Mononuclear cell (primary cell): Measurements from ENCODE around the gene ZBTB8OS. TPM values are rescaled to one million over a fixed set of nuclear protein-coding genes. Genes with fewer than 3 reads are reported as not detected.
"Not testable (repeated sequence)": the region's sequence is repeated elsewhere in the genome, so short reads cannot be mapped to it uniquely, and the experiment has no call there.

Source experiments
- H3K27me3 ChIP-seq: 2 replicates; pipeline ENCODE4 v1.6.0; 2011; ENCODE audit warnings: low read length, control low read depth; ENCODE audit not compliant: insufficient read depth
- H3K4me1 ChIP-seq: 2 replicates; pipeline ENCODE4 v1.5.1; 2011; ENCODE audit warnings: mild to moderate bottlenecking, low read length, control low read depth; ENCODE audit not compliant: insufficient read depth
- H3K4me3 ChIP-seq: 2 replicates; pipeline ENCODE4 v1.5.1; 2011; ENCODE audit warnings: mild to moderate bottlenecking, low read length, moderate library complexity
- H3K9me3 ChIP-seq: 2 replicates; pipeline ENCODE4 v1.5.1; 2011; ENCODE audit warnings: low read depth, mild to moderate bottlenecking, control low read depth, low read length
- total RNA-seq: library from RNA; depleted of rRNA; stranded (reverse); fragments of >200 nt; gene quantifications from one replicate; pipeline ENCODE4 v1.2.3, GENCODE V29; 2012

The ZBTB8OS gene
- total RNA-seq, 1 donor: 34.5 TPM

DNA sequence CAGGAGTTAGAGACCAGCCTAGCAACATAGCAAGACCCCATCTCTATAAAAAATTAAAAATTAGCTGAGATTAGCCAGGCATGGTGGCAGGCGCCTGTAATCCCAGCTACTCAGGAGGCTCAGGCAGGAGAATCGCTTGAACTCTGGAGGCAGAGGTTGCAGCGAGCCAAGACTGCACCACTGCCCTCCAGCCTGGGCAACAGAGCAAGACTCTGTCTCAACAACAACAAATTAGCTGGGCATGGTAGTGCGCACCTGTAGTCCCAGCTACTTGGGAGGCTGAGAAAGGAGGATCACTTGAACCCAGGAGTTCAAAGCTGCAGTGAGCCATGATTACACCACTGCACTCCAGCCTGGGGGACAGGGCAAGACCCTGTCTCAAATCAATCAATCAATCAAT lies 20.2 kb downstream of the ZBTB8OS start:
- H3K27me3 ChIP-seq, H3K4me3 ChIP-seq, H3K4me1 ChIP-seq, H3K9me3 ChIP-seq: not testable (repeated sequence)

DNA sequence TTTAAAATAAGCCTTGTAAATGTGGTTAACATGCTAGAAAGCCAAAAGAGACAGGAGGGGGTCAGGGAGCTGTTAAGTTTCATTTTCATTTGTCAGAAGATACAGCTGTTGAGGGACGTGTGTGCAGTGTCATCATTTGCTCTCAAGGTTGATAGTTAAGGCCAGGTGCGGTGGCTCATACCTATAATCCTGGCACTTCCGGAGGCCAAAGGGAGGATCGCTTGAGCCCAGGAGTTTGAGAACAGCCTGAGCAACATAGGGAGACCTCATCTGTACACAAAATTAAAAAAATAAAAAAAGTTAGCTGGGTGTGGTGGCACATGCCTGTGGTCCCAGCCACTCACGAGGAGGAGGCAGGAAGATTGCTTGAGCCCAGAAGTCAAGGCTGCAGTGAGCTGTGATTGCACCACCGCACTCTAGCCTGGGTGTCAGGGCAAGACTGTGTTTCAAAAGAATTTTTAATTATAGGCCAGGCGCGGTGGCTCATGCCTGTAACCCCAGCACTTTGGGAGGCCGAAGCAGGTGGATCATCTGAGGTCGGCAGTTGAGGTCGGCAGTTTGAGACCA lies 22.7 kb downstream of the ZBTB8OS start:
- Histone ChIP-seq H3K4me1 (peaks cover 13% of the 10 kb centered on the region), H3K27me3 (no peaks in the 10 kb centered on the region), H3K9me3 (no peaks in the 10 kb centered on the region), H3K4me3 (no peak overlapping the region)

DNA sequence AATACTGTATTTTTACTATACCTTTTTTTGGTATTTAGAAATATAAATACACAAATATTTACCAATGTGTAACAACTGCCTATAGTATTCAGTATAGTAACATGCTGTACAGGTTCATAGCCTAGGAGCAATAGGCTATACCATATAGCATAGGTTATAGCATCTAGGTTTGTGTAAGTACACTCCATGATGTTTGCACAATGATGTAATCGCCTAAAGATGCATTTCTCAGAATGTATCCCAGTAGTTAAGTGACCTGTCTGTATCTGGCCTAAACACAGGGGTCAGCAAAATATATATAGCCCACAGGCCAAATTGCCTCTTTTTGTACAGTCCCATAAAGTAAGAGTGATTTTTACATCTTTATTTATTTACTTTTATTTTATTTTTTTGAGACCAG lies 24.2 kb downstream of the ZBTB8OS start:
- Histone ChIP-seq H3K27me3 (no peaks in the 10 kb centered on the region), H3K9me3 (no peaks in the 10 kb centered on the region), H3K4me1 (peaks cover 13% of the 10 kb centered on the region), H3K4me3 (no peak overlapping the region)

DNA sequence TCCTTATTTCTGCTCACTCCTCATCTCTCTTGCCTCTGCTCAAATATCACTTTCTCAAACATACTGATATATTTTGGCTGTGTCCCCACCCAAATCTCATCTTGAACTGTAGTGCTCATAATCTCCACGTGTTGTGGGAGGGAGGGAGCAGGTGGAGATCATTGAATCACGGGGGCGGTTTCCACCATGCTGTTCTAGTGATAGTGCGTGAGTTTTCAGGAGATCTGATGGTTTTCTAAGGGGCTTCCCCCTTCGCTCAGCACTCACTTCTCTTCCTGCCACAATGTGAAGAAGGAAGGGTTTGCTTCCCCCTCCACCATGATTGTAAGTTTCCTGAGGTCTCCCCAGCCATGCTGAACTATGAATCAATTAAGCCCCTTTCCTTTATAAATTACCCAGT lies 26.6 kb downstream of the ZBTB8OS start:
- H3K9me3 ChIP-seq: no peaks in the 10 kb centered on the region
- no peak overlapping the region for H3K4me3 ChIP-seq
- no peaks in the 10 kb centered on the region for H3K27me3 ChIP-seq
- H3K4me1 ChIP-seq: peaks cover 13% of the 10 kb centered on the region

DNA sequence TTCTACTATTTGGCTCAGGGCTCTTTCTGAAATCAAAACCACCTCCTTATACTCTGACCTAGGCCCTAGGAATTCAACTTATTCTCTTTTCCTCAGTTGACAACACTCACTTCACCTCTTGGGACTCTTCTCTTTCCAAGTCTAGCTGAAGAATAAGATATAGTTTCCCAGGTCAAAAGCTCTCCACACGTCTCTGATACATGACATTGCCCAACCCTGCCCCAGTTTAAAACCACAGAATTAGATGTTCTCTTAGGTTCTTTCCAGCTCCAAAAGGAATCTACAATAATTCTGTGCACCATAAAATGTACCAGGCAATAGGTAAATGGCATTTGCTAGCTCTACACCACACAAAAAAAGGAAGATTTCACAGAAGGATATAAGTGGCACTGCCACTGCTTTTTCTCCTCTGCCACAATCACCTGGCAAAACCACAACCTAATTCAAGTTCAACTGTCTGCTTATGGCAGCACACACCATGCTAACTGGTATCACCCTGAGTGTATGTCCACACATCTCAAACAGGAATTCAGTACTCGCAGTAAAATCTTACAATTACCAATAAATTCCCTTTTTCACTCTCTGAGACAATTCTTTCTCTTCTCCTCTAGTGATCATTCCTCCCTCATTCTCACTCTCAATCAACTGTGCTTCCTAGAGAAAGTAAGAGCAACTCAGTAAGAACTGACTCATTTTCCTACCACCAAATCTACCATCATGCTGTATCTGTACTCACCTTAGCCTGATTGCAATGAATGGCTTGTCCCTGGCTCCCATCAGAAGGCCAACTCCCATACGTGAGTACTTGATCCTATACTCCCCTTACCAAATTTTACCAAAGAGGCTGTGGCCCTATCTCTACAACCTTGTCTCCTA lies 27.3 kb downstream of the ZBTB8OS start:
- H3K9me3 ChIP-seq: no peaks in the 10 kb centered on the region
- peaks cover 13% of the 10 kb centered on the region for H3K4me1 ChIP-seq
- H3K4me3 ChIP-seq: no peak overlapping the region
- no peaks in the 10 kb centered on the region for H3K27me3 ChIP-seq

DNA sequence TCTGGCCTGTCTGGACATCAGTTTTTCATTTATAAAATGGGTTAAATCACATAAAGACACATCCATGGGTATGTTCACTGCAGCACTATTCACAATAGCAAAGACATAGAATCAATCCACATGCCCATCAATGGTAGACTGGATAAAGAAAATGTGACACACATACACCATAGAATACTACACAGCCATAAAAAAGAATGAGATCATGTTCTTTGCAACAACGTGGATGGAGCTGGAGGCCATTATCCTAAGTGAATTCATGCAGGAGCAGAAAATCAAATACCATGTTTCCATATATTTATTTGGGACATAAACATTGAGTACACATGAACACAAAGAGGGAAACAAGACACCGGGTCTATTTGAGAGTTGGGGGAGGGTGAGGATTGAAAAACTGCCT lies 28.1 kb downstream of the ZBTB8OS start:
- Histone ChIP-seq H3K4me3 (no peak overlapping the region), H3K9me3 (no peaks in the 10 kb centered on the region), H3K4me1 (peaks cover 8% of the 10 kb centered on the region), H3K27me3 (no peaks in the 10 kb centered on the region)

DNA sequence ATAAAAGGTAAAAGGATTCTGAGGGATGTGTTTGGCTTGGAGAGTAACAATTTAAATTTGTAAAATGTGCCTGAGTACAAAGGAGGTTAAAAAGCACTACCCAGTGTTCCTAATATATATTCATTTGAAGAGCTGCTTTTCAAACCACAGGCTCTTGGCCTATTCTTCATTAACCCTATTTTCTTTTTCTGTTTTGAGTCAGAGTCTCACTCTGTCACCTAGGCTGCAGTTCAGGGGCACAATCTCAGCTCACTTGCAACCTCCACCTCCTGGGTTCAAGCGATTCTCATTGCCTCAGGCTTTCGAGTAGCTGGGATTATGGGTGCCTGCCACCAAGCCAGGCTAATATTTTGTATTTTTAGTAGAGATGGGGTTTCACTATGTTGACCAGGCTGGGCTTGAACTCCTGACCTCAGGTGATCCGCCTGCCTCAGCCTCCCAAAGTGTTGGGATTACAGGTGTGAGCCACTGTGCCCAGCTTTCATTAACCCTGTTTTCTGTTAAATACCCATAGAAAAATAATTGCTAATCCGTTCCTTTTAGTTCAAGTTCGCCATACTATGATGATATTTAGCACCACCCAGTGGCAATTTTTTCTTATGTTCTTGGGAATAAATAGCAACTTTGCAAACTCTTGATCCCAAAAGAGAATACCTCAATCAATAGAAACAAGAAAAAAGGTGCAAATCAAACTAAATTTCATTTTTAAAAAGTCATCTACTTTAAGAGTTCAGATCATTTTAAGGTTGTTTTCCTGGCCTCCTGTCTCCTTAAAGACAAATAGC lies 30.5 kb downstream of the ZBTB8OS start:
- H3K27me3 ChIP-seq: no peaks in the 10 kb centered on the region
- no peak overlapping the region for H3K4me3 ChIP-seq
- peaks cover 8% of the 10 kb centered on the region for H3K4me1 ChIP-seq
- no peaks in the 10 kb centered on the region for H3K9me3 ChIP-seq

DNA sequence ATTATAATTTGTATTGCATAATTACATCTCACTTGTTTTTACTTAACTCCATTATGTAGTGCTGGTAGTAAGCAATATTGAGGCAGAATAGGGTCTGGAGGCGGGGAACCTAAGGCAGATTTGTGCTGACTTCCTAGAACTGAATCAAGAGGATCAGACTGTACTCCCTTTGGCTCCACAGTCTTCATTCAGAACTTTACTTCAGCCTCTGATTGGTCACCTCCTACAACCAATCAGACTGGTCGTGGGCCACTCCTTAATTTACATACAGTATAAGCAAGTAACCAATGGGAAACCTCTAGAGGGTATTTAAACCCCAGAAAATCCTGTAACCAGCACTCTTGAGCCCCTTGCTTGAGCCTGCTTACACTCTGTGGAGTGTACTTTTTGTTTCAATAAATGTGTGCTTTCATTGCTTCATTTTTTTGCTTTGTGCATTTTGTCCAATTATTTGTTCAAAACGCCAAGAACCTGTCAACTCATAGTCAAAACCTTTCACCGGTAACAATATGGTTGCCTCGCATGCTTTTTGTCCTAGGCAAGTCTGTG lies 31.6 kb downstream of the ZBTB8OS start:
- Histone ChIP-seq H3K4me1 (peaks cover 6% of the 10 kb centered on the region), H3K27me3 (no peaks in the 10 kb centered on the region), H3K4me3 (no peak overlapping the region), H3K9me3 (no peaks in the 10 kb centered on the region)

DNA sequence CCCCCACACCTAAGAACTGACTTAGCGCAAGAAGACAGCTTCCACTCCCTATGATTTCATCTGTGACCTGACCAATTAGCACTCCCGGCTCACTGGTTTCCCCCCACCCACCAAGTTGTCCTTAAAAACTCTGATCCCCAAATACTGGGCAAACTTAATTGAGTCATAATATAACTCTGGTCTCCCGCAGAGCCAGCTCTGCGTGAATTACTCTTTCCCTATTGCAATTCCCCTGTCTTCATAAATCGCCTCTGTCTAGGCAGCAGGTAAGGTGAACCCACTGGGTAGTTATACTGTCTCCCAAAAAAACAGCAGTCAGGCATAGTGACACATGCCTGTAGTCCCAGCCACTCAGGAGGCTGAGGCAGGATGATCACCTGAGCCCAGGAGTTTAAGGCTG lies 36.9 kb downstream of the ZBTB8OS start:
- Histone ChIP-seq H3K4me3 (no peak overlapping the region), H3K27me3 (no peaks in the 10 kb centered on the region), H3K4me1 (peaks cover 14% of the 10 kb centered on the region), H3K9me3 (no peaks in the 10 kb centered on the region)

DNA sequence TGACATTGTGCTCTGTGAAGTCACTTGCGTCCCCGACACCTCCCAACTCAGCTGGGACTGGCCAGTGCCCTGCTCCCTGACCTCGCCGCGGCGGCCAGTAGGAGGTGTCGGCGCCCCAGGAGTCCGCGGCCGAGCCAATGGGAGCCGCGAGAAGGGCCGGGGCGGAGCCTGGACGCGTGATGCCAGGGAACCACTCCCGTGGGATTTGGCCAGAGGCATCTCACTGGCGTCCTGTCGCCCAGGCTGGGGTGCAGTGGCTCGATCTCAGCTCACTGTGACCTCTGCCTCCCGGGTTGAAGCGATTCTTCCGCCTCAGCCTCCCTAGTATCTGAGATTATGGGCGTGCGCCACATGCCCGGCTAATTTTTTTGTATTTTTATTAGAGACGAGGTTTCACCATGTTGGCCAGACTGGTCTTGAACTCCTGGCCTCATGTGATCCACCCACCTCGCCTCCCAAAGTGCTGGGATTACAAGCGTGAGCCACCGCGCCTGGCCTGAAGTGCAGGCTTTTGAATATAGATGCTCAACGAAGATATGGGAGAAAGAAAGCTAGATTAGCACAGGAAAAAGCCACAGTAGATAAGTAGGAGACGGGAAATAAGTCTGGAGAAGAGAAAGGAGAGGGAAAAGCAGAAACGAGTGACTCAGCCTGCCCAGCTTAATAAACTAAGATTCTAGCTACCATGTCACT lies 38.0 kb downstream of the ZBTB8OS start:
- H3K27me3 ChIP-seq: no peaks in the 10 kb centered on the region
- H3K4me1 ChIP-seq: peaks cover 14% of the 10 kb centered on the region
- H3K4me3 ChIP-seq: peak overlapping the region; percentile 32
- no peaks in the 10 kb centered on the region for H3K9me3 ChIP-seq

DNA sequence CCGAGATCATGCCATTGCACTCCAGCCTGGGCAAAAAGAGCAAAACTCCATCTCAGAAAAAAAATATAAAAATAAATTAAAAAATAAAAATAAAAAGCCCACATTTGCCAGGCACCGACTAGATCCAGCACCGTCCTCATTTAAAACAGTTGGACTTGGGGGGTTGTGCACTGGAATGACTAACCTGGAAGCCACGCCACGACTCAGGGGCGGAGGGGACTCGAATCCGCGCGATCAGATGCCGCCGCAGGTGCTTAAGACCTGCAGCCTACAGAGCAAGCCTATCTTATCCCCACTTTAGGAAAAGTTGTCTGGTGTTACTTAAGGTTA lies 38.5 kb downstream of the ZBTB8OS start:
- Histone ChIP-seq H3K4me3 (peak overlapping the region; percentile 32), H3K4me1 (peaks cover 14% of the 10 kb centered on the region), H3K27me3 (no peaks in the 10 kb centered on the region), H3K9me3 (no peaks in the 10 kb centered on the region)

DNA sequence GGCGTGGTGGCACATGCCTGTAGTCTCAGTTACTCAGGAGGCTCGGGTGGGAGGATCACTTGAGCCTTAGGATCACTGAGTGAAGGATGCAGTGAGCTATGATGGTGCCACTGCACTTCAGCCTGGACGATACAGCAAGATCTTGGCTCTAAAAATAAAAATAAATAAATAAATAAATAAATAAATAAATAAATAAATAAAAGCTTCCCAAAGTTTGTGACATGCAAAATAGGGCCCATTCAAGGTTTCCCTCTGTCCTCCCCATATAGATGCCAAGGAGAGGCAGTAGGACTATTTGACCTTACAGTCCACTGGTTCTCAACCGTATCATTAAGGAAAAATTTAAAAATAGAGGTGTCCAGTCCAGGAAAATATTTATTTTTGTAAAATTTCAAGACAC lies 41.2 kb downstream of the ZBTB8OS start:
- Histone ChIP-seq H3K4me3 (no peak overlapping the region), H3K4me1 (peaks cover 14% of the 10 kb centered on the region), H3K9me3 (no peaks in the 10 kb centered on the region)

DNA sequence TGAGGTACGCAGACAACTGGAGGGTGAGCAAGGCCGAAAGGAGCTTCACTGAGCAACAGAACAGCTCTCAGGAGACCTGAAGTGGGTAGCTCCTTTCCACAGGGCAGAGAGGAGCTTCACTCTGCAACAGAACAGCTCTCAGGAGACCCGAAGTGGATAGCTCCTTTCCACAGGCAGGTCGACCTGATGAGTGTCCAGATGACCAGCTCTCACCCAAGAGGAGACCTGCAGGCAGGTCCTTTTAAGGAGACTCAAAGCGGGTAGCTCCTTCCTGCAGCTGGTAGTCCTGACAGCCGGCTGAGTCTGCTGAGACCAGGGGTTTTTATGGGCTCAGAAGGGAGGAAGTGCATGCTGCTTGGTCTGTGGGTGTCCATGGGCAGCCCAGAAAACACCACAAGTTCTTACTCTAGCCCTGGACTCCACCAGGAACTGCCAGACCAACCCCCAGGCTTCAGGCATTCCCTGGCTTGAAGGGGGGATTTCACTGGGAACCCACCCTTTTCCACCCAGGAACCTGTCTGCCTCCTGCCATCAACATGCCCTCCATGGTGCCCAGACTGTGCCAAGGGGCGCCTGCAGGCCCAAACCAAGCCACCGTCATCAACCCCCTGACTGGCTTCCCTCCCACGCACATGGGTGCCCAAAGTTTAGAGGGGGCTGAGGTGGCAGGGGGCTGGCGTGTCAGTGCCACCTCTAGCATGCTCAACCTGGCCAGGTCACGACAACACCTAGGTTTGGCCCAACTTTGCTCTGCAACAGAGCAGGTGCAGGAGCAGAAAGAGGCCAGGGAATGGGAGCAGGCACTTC lies 43.6 kb downstream of the ZBTB8OS start:
- Histone ChIP-seq H3K9me3 (no peaks in the 10 kb centered on the region), H3K4me1 (peaks cover 2% of the 10 kb centered on the region), H3K4me3 (no peak overlapping the region), H3K27me3 (no peaks in the 10 kb centered on the region)

More for the DNA sequence above, 41.2 kb downstream of the ZBTB8OS start:
- no peaks in the 10 kb centered on the region for H3K27me3 ChIP-seq

DNA sequence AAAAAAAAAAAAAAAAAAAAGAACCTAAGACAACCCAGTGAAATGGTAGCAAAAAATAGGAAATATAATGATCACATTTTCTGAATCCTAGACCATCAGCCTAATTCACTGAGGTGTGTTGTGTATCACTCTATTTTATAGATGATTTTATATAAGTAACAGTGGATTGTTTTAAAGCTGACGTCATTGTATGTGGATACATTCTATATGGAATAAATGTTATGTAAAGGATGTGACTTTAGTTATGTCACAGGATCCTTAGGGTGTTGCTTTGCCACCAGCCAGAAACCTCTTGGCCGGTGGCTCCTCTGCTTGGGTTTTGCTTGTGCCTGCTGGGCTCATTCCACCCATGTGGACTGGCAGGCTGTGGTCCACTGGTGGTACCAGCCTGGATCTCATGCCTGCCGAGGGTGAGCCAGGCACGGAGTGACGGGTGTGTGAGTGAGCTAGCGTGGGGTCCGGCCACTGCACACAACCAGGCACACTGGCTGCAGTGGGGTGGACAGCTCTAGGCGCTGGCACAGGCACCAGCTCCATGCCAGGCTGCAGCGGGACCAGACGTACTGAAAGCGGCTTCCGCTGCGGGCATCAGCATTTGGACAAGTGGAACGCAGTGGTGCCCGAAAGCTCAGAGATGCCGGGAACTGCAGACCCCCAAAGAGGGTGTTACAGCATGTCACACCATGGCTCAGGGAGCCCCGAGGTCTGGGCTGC lies 44.5 kb downstream of the ZBTB8OS start:
- Histone ChIP-seq H3K4me1 (no peaks in the 10 kb centered on the region), H3K27me3 (no peaks in the 10 kb centered on the region), H3K4me3 (no peak overlapping the region), H3K9me3 (no peaks in the 10 kb centered on the region)
